ENCODE results near the gene WBP1.

DNA sequence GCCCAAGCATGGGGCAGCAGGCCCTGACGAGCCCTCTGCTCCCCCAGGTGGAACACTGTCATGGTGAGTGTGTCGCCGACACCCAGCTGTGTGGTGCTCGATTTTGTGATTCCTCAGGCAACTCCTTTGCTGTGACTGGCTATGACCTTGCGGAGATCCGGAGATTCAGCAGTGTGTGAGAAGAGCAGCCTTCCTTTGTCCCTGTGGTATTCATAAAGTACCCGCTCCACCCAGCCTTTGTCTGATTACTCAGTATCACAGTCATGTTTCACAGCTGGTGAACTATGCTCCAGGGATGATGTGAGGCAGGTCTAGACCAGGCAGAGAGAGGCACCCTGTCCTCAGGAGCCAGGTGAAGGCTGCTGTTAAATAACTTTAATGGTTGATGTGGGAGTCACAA lies 32.7 kb upstream of the WBP1 start:
- TF ChIP-seq, protein P1, sequence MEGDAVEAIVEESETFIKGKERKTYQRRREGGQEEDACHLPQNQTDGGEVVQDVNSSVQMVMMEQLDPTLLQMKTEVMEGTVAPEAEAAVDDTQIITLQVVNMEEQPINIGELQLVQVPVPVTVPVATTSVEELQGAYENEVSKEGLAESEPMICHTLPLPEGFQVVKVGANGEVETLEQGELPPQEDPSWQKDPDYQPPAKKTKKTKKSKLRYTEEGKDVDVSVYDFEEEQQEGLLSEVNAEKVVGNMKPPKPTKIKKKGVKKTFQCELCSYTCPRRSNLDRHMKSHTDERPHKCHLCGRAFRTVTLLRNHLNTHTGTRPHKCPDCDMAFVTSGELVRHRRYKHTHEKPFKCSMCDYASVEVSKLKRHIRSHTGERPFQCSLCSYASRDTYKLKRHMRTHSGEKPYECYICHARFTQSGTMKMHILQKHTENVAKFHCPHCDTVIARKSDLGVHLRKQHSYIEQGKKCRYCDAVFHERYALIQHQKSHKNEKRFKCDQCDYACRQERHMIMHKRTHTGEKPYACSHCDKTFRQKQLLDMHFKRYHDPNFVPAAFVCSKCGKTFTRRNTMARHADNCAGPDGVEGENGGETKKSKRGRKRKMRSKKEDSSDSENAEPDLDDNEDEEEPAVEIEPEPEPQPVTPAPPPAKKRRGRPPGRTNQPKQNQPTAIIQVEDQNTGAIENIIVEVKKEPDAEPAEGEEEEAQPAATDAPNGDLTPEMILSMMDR (IDR thresholded peaks at IDR 0.05) = no peak
- TF ChIP-seq POLR2A (IDR thresholded peaks at IDR 0.05) = no peak

Data from thyroid gland (tissue), 4 donors.